Subcutaneous adipose tissue (tissue), 4 donors: ENCODE results near the gene TBL2. TPM values are rescaled to one million over a fixed set of nuclear protein-coding genes. Genes with fewer than 3 reads are reported as not detected.

ENCODE experiments used
- total RNA-seq, 4 donors: library from RNA; depleted of rRNA; stranded (reverse); fragments of >200 nt; gene quantifications; one replicate each; pipeline ENCODE4 v1.1.0, GENCODE V29; 2016
- TF ChIP-seq, protein P1 (sequence below): fragments of 450-650 bp; IDR thresholded peaks from one replicate; pipeline ENCODE4 v1.5.1; 2016; ENCODE audit warnings: low read depth, mild to moderate bottlenecking, control low read depth, antibody characterized with exemption, moderate library complexity

The TBL2 gene
- total RNA-seq, 4 donors from 2014 or later, result 32.3 to 43.0 (median 37.1) TPM

DNA sequence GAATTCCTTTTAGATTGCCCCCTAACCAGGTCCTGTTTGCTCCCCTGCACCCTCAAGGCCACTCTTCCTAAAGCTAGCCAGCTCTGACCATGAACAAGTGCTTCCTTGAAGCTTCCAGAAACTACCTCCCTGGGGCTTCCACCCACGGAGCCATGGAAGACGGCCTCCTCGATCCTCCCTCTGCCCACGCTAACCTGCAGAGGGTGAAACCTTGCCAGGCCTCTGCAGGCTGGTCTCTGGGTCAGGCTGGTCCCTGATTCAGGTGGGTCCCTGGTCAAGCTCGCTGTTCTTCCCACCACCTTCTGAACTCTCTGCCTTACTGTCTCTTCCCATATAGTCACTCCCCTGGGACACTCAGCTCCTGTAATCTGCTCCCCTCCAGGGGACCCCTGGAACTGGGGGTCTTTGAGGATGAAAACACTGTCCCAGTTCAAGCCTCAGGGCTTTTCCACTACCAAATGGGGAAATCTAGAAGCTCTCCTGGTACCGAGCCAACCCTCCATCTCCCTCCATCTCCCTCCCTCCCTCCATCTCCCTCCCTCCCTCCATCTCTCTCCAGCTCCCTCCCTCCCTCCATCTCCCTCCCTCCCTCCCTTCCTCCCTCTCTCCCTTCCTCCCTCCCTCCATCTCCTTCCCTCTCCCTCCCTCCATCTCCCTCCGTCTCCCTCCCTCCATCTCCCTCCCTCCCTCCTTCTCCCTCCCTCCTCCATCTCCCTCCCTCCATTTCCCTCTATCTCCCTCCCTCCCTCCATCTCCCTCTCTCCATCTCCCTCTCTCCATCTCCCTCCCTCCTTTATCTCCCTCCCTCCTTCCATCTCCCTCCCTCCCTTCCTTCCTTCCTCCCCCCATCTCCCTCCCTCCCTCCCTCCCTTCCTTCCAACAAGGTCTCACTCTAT is 43.0 kb upstream of the TBL2 start:
- TF ChIP-seq, protein P1, sequence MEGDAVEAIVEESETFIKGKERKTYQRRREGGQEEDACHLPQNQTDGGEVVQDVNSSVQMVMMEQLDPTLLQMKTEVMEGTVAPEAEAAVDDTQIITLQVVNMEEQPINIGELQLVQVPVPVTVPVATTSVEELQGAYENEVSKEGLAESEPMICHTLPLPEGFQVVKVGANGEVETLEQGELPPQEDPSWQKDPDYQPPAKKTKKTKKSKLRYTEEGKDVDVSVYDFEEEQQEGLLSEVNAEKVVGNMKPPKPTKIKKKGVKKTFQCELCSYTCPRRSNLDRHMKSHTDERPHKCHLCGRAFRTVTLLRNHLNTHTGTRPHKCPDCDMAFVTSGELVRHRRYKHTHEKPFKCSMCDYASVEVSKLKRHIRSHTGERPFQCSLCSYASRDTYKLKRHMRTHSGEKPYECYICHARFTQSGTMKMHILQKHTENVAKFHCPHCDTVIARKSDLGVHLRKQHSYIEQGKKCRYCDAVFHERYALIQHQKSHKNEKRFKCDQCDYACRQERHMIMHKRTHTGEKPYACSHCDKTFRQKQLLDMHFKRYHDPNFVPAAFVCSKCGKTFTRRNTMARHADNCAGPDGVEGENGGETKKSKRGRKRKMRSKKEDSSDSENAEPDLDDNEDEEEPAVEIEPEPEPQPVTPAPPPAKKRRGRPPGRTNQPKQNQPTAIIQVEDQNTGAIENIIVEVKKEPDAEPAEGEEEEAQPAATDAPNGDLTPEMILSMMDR, result no peak

DNA sequence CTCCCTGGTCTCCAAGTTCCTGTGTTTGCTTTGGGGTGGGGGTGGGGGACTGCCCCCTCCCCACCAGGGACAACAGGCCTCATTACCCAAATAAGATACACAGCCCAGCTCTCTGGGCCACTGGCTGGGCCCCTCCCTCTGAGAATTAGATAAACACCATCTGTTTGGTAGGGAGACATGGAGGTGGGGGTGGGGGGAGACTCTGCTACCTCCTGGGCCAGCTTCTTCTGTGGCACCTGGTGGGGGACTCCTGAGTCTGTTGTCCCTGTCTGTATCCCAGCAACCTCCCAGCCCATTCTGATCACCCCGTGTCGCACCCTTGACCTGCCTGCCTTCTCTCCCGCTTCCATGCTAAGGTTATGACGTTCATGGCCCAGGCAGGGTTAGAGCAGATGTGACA is 40.2 kb upstream of the TBL2 start:
- TF ChIP-seq, protein P1, result no peak

DNA sequence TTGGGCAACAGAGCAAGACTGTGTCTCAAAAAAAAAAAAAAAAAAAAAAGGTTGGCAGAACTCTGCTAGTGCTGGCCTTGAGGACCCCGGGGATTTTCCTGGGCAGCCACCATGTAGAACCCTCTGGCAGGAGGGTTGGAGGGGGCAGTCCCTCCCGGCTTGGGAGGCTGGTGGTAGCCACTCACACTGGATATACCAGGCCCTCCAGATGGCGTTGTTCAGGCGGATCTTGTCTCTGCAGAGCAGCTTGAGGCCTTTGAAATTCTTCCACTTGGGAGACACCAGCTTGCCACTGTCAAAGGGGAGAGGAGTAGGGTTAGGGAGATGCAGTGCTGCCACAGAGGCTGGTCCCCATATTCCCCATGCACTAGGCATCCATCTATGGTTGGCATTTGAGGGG is 37.5 kb upstream of the TBL2 start:
- TF ChIP-seq, protein P1, result no peak

DNA sequence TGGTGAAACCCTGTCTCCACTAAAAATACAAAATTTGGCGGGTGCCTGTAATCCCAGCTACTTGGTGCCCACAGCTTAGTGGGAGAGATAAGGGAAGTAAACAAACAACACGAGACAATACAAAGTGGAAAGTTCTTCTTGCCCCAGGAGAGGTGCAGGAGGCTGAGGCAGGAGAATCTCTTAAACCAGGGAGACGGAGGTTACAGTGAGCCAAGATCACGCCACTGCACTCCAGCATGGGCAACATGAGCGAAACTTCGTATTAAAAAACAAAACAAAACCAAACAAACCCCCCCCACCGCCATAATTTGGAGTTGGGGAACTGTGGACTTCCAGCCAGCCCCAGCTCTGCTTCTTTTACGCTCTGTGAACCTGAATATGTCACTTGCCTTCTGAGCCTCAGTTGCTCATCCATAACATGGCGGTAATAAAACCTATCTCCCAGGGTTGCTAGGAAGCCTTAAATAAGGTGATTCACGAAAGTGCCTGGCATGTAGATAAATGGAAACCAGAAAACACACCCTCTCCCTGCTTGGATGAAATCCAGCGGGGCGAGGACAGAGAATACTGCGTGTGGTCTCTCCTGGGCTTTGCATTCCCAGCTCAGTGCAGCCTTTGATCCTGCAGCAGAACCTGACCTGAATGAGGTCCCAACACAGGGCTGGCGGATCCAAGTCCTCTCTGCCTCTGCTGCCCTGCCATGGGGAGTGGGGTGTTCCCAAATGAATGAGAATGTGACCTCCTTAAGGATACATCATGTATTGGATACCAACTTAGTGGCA is 35.8 kb upstream of the TBL2 start:
- TF ChIP-seq, protein P1, result no peak

DNA sequence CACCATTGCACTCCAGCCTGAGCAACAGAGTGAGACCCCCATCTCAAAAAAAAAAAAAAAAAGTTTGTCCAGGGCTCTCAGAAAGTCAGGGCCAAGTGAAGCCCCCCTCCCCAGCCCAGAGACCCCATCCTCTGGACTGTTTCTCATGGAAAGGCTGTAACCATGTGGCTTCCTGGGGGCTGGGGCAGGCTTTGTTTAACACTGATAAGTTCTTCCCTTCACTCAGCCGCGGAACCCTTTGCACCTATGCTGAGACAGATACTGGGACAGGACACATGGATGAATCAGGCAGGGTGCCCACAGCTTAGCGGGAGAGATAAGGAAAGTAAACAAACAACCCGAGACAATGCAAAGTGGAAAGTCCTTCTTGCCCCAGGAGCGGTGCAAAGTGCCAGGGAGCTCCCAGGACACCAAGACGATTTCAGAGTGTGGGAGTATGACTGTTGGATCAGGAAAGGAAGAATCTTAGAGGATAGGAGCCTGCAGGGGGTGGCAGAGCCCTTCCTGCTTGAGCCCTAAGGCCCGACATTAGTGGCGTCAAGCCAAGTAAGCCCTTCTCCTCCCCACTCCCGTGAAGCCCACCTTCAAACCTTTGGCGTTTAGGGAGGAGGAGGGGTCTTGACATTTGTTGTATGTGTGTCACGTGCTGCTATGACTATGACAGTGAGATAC is 34.4 kb upstream of the TBL2 start:
- TF ChIP-seq, protein P1, result no peak

DNA sequence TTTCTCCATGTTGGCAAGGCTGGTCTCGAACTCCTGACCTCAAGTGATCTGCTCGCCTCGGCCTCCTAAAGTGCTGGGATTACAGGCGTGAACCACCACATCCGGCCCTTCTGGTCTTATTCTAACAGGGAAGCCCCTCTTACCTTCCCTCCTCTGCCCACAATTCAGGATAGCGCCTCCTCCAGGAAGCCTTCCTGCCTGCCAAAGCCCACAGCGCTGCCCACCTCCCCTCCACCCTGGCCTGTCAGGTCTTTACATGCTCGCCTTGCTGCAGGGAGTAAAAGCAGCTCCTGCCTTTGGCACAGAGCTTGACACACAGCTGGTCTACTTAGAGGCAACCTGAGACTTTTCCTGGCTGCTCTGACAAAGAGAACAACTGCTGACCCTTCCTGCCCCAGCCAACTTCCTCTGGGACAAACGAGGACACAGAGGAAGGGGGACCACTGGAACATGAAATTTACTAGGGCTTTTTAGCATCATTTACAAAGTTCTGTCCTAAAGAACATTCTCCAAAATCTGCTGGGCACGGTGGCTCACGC is 32.7 kb upstream of the TBL2 start:
- TF ChIP-seq, protein P1, result no peak
